SK-N-SH treated with all-trans-retinoic acid at 6 μM for 48 hours (cell line): ENCODE measurements around the gene FUZ.

Experiments
- ATAC-seq: fragments of 200-7000 bp; cut with Tn5 transposase; 3 replicates; pipeline ENCODE4 v1.9.1; 2020; ENCODE audit warnings: mild to moderate bottlenecking, moderate library complexity
- ARNTL ChIP-seq: fragments of 450-650 bp; formaldehyde crosslinking; IDR thresholded peaks from 2 replicates; pipeline ENCODE4 v1.5.0; 2020; ENCODE audit warnings: low read depth, mild to moderate bottlenecking, moderate library complexity, borderline replicate concordance
- BACH2 ChIP-seq: fragments of 250-450 bp; sonication (Bioruptor Pico); IDR thresholded peaks from 2 replicates; pipeline ENCODE4 v1.9.0; 2021; ENCODE audit warnings: mild to moderate bottlenecking, borderline replicate concordance
- CSDC2 ChIP-seq: fragments of 250-450 bp; sonication (Bioruptor Pico); IDR thresholded peaks from 2 replicates; pipeline ENCODE4 v1.5.0; 2020; ENCODE audit warnings: mild to moderate bottlenecking, moderate library complexity
- GLIS3 ChIP-seq: fragments of 250-450 bp; sonication (Bioruptor Pico); IDR thresholded peaks from 2 replicates; pipeline ENCODE4 v1.5.0; 2020; ENCODE audit warnings: mild to moderate bottlenecking, moderate library complexity
- ISL1 ChIP-seq: fragments of 250-450 bp; sonication (Bioruptor Pico); IDR thresholded peaks from 2 replicates; pipeline ENCODE4 v2.1.2; 2022; ENCODE audit warnings: mild to moderate bottlenecking, moderate library complexity
- OSR1 ChIP-seq: fragments of 250-450 bp; sonication (Bioruptor Pico); IDR thresholded peaks from 2 replicates; pipeline ENCODE4 v1.8.0; 2022; ENCODE audit warnings: moderate library complexity, mild to moderate bottlenecking, inconsistent platforms
- POU6F1 ChIP-seq: fragments of 250-450 bp; sonication (Bioruptor Pico); IDR thresholded peaks from 2 replicates; pipeline ENCODE4 v1.8.0; 2021; ENCODE audit warnings: low read depth, mild to moderate bottlenecking, moderate library complexity, borderline replicate concordance
- PPARA ChIP-seq: fragments of 250-450 bp; sonication (Bioruptor Pico); IDR thresholded peaks from 2 replicates; pipeline ENCODE4 v1.5.0; 2020; ENCODE audit warnings: mild to moderate bottlenecking, borderline replicate concordance
- RARB ChIP-seq: fragments of 250-450 bp; sonication (Bioruptor Pico); IDR thresholded peaks from 2 replicates; pipeline ENCODE4 v1.8.0; 2021; ENCODE audit warnings: mild to moderate bottlenecking, moderate library complexity
- SNAI2 ChIP-seq: fragments of 250-450 bp; sonication (Bioruptor Pico); IDR thresholded peaks from 2 replicates; pipeline ENCODE4 v1.5.0; 2020; ENCODE audit warnings: mild to moderate bottlenecking, moderate library complexity
- TCF4 ChIP-seq: fragments of 250-450 bp; sonication (Bioruptor Pico); IDR thresholded peaks from 2 replicates; pipeline ENCODE4 v1.8.0; 2021; ENCODE audit warnings: mild to moderate bottlenecking, moderate library complexity, borderline replicate concordance
- TOX ChIP-seq: fragments of 250-450 bp; sonication (Bioruptor Pico); IDR thresholded peaks from 2 replicates; pipeline ENCODE4 v1.8.0; 2021; ENCODE audit warnings: mild to moderate bottlenecking, moderate library complexity, borderline replicate concordance
- ZC3H10 ChIP-seq: fragments of 250-450 bp; sonication (Bioruptor Pico); IDR thresholded peaks from 2 replicates; pipeline ENCODE4 v1.5.1; 2021; ENCODE audit warnings: mild to moderate bottlenecking, moderate library complexity
- ZFP3 ChIP-seq: fragments of 250-450 bp; sonication (Bioruptor Pico); IDR thresholded peaks from 2 replicates; pipeline ENCODE4 v1.5.0; 2020; ENCODE audit warnings: mild to moderate bottlenecking, moderate library complexity
- ZFP30 ChIP-seq: fragments of 450-650 bp; formaldehyde crosslinking; IDR thresholded peaks from 2 replicates; pipeline ENCODE4 v1.5.0; 2022; ENCODE audit warnings: mild to moderate bottlenecking, moderate library complexity
- ZNF70 ChIP-seq: fragments of 450-650 bp; formaldehyde crosslinking; IDR thresholded peaks from 2 replicates; pipeline ENCODE4 v1.5.0; 2020; ENCODE audit warnings: mild to moderate bottlenecking, moderate library complexity
- ZNF8 ChIP-seq: fragments of 450-650 bp; formaldehyde crosslinking; IDR thresholded peaks from 2 replicates; pipeline ENCODE4 v1.5.0; 2020; ENCODE audit warnings: mild to moderate bottlenecking, moderate library complexity
- TF ChIP-seq, protein P1 (sequence below): fragments of 250-450 bp; sonication (Bioruptor Pico); IDR thresholded peaks from 2 replicates; pipeline ENCODE4 v1.8.0; 2020; ENCODE audit warnings: mild to moderate bottlenecking, moderate library complexity, borderline replicate concordance
- TF ChIP-seq, protein P2 (sequence below): fragments of 250-450 bp; sonication (Bioruptor Pico); IDR thresholded peaks from 2 replicates; pipeline ENCODE4 v1.5.1; 2021; ENCODE audit warnings: mild to moderate bottlenecking, moderate library complexity
- TF ChIP-seq, protein P3 (sequence below): fragments of 250-450 bp; sonication (Bioruptor Pico); IDR thresholded peaks from 2 replicates; pipeline ENCODE4 v1.5.0; 2020; ENCODE audit warnings: mild to moderate bottlenecking, moderate library complexity

FUZ gene

GRCh38 chr19:49818649-49819370, 5.7 kb upstream of the FUZ start:
- TF ChIP-seq OSR1 (no peak), ZC3H10 (CRISPR knock-in tag) (no peak), ZFP3 (no peak), ZNF70 (CRISPR knock-in tag) (no peak), SNAI2 (no peak), ZNF8 (CRISPR knock-in tag) (no peak), ARNTL (CRISPR knock-in tag) (no peak), CSDC2 (CRISPR knock-in tag) (no peak), POU6F1 (CRISPR knock-in tag) (no peak), TOX (CRISPR knock-in tag) (no peak), ZFP30 (CRISPR knock-in tag) (no peak), ISL1 (no peak), GLIS3 (CRISPR knock-in tag) (no peak), PPARA (no peak), BACH2 (CRISPR knock-in tag) (no peak)
- TF ChIP-seq, protein P1, sequence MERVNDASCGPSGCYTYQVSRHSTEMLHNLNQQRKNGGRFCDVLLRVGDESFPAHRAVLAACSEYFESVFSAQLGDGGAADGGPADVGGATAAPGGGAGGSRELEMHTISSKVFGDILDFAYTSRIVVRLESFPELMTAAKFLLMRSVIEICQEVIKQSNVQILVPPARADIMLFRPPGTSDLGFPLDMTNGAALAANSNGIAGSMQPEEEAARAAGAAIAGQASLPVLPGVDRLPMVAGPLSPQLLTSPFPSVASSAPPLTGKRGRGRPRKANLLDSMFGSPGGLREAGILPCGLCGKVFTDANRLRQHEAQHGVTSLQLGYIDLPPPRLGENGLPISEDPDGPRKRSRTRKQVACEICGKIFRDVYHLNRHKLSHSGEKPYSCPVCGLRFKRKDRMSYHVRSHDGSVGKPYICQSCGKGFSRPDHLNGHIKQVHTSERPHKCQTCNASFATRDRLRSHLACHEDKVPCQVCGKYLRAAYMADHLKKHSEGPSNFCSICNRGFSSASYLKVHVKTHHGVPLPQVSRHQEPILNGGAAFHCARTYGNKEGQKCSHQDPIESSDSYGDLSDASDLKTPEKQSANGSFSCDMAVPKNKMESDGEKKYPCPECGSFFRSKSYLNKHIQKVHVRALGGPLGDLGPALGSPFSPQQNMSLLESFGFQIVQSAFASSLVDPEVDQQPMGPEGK (CRISPR knock-in tag): no peak
- TF ChIP-seq, protein P2, sequence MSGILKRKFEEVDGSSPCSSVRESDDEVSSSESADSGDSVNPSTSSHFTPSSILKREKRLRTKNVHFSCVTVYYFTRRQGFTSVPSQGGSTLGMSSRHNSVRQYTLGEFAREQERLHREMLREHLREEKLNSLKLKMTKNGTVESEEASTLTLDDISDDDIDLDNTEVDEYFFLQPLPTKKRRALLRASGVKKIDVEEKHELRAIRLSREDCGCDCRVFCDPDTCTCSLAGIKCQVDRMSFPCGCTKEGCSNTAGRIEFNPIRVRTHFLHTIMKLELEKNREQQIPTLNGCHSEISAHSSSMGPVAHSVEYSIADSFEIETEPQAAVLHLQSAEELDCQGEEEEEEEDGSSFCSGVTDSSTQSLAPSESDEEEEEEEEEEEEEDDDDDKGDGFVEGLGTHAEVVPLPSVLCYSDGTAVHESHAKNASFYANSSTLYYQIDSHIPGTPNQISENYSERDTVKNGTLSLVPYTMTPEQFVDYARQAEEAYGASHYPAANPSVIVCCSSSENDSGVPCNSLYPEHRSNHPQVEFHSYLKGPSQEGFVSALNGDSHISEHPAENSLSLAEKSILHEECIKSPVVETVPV (CRISPR knock-in tag): no peak
- peak; percentile 2; the same call in 2 of the 3 replicates for ATAC-seq

DNA sequence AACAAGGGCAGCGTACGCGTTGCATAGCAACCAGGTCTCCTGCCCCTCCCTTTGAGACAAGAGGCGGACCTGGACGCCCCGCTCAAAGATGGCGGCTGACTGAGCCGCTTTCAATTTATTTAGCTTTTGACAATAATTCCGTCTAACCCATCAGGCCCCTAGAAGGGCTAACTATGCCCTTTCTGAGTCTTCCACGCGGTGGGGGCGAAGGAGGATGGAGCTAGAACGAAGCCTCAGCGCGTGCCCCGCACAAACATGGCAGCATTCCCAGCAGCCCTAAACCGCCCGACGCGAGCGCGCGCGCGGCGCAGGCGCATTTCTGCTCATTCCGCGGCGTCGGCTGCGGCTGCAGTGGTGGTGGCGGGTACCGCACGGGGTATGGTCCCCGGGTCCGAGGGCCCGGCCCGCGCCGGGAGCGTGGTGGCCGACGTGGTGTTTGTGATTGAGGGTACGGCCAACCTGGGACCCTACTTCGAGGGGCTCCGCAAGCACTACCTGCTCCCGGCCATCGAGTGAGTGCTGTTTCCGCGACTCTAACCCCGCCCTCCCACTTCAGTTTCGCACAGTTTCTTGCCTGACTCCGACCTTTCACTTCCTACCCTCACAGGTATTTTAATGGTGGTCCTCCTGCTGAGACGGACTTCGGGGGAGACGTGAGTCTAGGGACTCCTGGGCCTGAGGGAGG, 5.0 kb upstream of the FUZ start, which contains the start of gene MED25:
Gene MED25, plus strand, starts transcription at position 326 of the 685 bp plus-strand sequence. Its CDS starts 53 bp downstream, at position 379.
- TF ChIP-seq TCF4 (CRISPR knock-in tag): no peak
- no peak for TF ChIP-seq ISL1
- TF ChIP-seq GLIS3 (CRISPR knock-in tag): no peak
- TF ChIP-seq PPARA: no peak
- 0 out of 2 replicates have a peak, but pooled peaks have one; percentile 27 for TF ChIP-seq CSDC2 (CRISPR knock-in tag)
- no peak for TF ChIP-seq ZNF8 (CRISPR knock-in tag)
- TF ChIP-seq ZNF70 (CRISPR knock-in tag): no peak
- TF ChIP-seq, protein P3, sequence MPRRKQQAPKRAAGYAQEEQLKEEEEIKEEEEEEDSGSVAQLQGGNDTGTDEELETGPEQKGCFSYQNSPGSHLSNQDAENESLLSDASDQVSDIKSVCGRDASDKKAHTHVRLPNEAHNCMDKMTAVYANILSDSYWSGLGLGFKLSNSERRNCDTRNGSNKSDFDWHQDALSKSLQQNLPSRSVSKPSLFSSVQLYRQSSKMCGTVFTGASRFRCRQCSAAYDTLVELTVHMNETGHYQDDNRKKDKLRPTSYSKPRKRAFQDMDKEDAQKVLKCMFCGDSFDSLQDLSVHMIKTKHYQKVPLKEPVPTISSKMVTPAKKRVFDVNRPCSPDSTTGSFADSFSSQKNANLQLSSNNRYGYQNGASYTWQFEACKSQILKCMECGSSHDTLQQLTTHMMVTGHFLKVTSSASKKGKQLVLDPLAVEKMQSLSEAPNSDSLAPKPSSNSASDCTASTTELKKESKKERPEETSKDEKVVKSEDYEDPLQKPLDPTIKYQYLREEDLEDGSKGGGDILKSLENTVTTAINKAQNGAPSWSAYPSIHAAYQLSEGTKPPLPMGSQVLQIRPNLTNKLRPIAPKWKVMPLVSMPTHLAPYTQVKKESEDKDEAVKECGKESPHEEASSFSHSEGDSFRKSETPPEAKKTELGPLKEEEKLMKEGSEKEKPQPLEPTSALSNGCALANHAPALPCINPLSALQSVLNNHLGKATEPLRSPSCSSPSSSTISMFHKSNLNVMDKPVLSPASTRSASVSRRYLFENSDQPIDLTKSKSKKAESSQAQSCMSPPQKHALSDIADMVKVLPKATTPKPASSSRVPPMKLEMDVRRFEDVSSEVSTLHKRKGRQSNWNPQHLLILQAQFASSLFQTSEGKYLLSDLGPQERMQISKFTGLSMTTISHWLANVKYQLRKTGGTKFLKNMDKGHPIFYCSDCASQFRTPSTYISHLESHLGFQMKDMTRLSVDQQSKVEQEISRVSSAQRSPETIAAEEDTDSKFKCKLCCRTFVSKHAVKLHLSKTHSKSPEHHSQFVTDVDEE: peak; percentile 65
- peak; percentile 84 for ATAC-seq

DNA sequence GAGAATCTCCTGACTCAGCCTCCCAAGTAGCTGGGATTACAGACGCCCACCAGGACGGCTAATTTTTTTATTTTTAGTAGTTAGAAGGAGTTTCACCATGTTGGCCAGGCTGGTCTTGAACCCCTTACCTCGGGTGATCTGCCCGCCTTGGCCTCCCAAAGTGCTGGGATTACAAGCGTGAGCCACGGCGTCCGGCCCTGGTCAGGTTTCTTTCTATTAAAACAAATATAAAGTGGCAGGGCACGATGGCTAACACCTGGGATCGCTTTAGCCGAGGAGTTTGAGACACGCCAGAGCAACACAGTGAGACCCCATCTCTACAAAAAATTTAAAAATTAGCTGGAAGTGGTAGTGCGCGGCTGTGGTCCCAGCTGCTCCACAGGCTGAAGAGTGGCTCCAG, 3.5 kb upstream of the FUZ start:
- ATAC-seq: no peak
- TF ChIP-seq SNAI2 (no peak), ZC3H10 (CRISPR knock-in tag) (no peak)

DNA sequence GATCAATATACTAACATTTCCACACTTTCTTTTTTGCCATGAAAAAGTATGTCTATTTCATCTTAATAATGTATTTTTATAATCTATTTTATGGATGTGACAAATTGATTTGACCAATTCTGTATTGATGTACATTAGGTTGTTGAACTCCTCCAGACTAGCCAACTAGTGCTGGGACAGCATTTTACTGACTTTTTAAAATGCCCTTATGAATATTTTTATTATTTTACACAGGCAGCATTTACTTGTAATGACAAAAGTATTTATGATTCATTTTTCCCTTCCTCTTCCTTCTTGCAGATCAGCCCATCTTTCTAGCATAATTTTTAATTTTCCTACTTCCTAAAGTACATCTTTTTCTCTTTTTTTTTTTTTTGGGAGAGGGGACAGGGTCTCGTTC, 918 bp upstream of the FUZ start:
- no peak for ATAC-seq
- TF ChIP-seq ISL1: no peak
- no peak for TF ChIP-seq ZFP3
- TF ChIP-seq BACH2 (CRISPR knock-in tag): no peak
- TF ChIP-seq CSDC2 (CRISPR knock-in tag): no peak
- TF ChIP-seq, protein P2 (CRISPR knock-in tag): no peak
- TF ChIP-seq POU6F1 (CRISPR knock-in tag): no peak
- TF ChIP-seq, protein P1 (CRISPR knock-in tag): no peak
- TF ChIP-seq TCF4 (CRISPR knock-in tag): no peak
- TF ChIP-seq TOX (CRISPR knock-in tag): no peak
- TF ChIP-seq ZC3H10 (CRISPR knock-in tag): no peak
- TF ChIP-seq OSR1: no peak
- TF ChIP-seq RARB (CRISPR knock-in tag): no peak
- TF ChIP-seq ZFP30 (CRISPR knock-in tag): no peak
- TF ChIP-seq SNAI2: no peak
